ENCODE data around the gene CRLF3. TPM values are rescaled to one million over a fixed set of nuclear protein-coding genes. Genes with fewer than 3 reads are reported as not detected.
"Not testable (repeated sequence)": the region's sequence is repeated elsewhere in the genome, so short reads cannot be mapped to it uniquely, and the experiment has no call there.

CRLF3 gene
- total RNA-seq, 1 donor from 2014 or later: 4.2 TPM

DNA sequence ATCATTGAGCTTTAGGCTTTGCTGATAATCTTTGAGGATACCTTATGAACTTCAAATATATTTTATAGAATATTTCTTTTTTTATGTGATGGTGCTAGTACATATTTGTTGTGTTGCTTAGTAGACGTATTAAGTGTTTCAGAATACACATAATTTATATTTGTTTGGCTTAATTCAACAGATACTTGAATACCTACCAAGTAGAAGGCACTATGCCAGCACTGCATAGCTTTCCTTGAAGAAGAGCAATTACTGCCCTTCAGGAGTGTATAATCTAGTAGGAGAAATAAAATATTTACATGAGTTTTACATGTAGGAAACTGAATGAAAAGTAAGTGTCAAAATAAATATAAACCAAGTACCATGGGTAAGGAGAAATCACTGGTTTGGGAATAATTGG lies 81.8 kb downstream of the CRLF3 start:
- DNase-seq (ENCODE audit: low spot score); ATAC-seq: not testable (repeated sequence)

GRCh38 chr17:30736371-30736770 lies 88.1 kb downstream of the CRLF3 start:
- not testable (repeated sequence) for ATAC-seq
- peak; percentile 37 for DNase-seq (ENCODE audit: low spot score)

- not testable (repeated sequence) for ATAC-seq; DNase-seq (ENCODE audit: low spot score)
Measured at GRCh38 chr17:30735644-30736043, 88.8 kb downstream of the CRLF3 start.

GRCh38 chr17:30735206-30735605 lies 89.3 kb downstream of the CRLF3 start:
- not testable (repeated sequence) for DNase-seq (ENCODE audit: low spot score); ATAC-seq

- not testable (repeated sequence) for ATAC-seq
- peak; percentile 23 for DNase-seq (ENCODE audit: low spot score)
Measured at GRCh38 chr17:30734153-30734552, 90.3 kb downstream of the CRLF3 start.

Other genes with a start within 250 kb of the CRLF3 start
- 0.45 TPM for gene ATAD5, start 7.3 kb upstream of the CRLF3 start, total RNA-seq
- gene TEFM, start 81.5 kb upstream of the CRLF3 start, total RNA-seq: 8.6 TPM
- 7.7 TPM for gene ADAP2, start 97.3 kb upstream of the CRLF3 start, total RNA-seq
- gene RNF135, start 146.3 kb upstream of the CRLF3 start, total RNA-seq: 4.7 TPM

Measured in left lobe of liver (tissue), 2 donors.